Neural cell (in vitro differentiated cells): ENCODE results near the gene APP.

ENCODE experiments used
- EP300 ChIP-seq: fragments of 450-650 bp; conservative IDR thresholded peaks from 2 replicates; pipeline ENCODE4 v1.6.1; 2014; ENCODE audit warnings: antibody characterized with exemption, mild to moderate bottlenecking, moderate library complexity; ENCODE audit not compliant: poor library complexity, severe bottlenecking
- EZH2 ChIP-seq: fragments of 200-600, 300-800 bp; shearing (Covaris generic), sonication (generic); IDR thresholded peaks from 2 replicates; pipeline ENCODE4 v1.6.1; 2014; ENCODE audit warnings: antibody characterized with exemption, low read length, borderline replicate concordance, mild to moderate bottlenecking; ENCODE audit not compliant: insufficient read depth, poor library complexity, severe bottlenecking
- MXI1 ChIP-seq: fragments of 450-650 bp; conservative IDR thresholded peaks from 2 replicates; pipeline ENCODE4 v1.6.1; 2014; ENCODE audit warnings: antibody characterized with exemption, mild to moderate bottlenecking; ENCODE audit not compliant: poor library complexity, severe bottlenecking
- POLR2AphosphoS5 ChIP-seq: IDR thresholded peaks from 2 replicates; pipeline ENCODE4 v1.6.1; 2012
- RAD21 ChIP-seq: fragments of 450-650 bp; conservative IDR thresholded peaks from 2 replicates; pipeline ENCODE4 v1.6.1; 2014; ENCODE audit warnings: antibody characterized with exemption, mild to moderate bottlenecking, moderate library complexity
- SMC3 ChIP-seq: fragments of 450-650 bp; conservative IDR thresholded peaks from 2 replicates; pipeline ENCODE4 v1.6.1; 2014; ENCODE audit warnings: antibody characterized with exemption, mild to moderate bottlenecking, moderate library complexity; ENCODE audit not compliant: poor library complexity
- TAF1 ChIP-seq: IDR thresholded peaks from 2 replicates; pipeline ENCODE4 v1.6.1; 2012; ENCODE audit warnings: low read depth
- TF ChIP-seq, protein P1 (sequence below): fragments of 450-650 bp; IDR thresholded peaks from 2 replicates; pipeline ENCODE4 v1.5.1; 2014; ENCODE audit warnings: antibody characterized with exemption, mild to moderate bottlenecking, moderate library complexity; ENCODE audit not compliant: poor library complexity, severe bottlenecking
- TF ChIP-seq, protein P2 (sequence below): IDR thresholded peaks from 2 replicates; pipeline ENCODE4 v1.6.1; 2012; ENCODE audit warnings: borderline replicate concordance

DNA sequence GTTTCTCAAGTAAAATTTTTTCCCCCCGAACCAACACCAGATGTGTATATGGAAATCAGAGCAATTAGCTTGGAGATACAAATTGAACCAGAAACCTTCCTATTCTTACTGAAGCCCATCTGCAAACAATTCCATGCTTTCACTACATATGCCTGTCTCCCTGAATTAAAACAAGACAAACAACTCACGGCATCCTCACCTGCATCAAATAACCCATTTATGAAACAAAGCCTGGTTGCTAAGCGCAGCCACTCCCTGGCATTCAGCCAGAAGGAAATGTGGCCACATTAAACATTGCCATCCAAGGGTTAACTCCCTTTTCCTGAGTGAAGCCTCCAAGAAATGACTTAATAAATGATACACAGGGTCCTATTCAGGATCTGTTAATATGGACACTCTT is 55.3 kb downstream of the APP start:
- TF ChIP-seq, protein P1, sequence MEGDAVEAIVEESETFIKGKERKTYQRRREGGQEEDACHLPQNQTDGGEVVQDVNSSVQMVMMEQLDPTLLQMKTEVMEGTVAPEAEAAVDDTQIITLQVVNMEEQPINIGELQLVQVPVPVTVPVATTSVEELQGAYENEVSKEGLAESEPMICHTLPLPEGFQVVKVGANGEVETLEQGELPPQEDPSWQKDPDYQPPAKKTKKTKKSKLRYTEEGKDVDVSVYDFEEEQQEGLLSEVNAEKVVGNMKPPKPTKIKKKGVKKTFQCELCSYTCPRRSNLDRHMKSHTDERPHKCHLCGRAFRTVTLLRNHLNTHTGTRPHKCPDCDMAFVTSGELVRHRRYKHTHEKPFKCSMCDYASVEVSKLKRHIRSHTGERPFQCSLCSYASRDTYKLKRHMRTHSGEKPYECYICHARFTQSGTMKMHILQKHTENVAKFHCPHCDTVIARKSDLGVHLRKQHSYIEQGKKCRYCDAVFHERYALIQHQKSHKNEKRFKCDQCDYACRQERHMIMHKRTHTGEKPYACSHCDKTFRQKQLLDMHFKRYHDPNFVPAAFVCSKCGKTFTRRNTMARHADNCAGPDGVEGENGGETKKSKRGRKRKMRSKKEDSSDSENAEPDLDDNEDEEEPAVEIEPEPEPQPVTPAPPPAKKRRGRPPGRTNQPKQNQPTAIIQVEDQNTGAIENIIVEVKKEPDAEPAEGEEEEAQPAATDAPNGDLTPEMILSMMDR: no peak
- no peak for TF ChIP-seq EP300
- TF ChIP-seq RAD21: no peak
- TF ChIP-seq TAF1: no peak
- TF ChIP-seq POLR2AphosphoS5: no peak
- TF ChIP-seq EZH2: no peak
- TF ChIP-seq MXI1: no peak
- TF ChIP-seq, protein P2, sequence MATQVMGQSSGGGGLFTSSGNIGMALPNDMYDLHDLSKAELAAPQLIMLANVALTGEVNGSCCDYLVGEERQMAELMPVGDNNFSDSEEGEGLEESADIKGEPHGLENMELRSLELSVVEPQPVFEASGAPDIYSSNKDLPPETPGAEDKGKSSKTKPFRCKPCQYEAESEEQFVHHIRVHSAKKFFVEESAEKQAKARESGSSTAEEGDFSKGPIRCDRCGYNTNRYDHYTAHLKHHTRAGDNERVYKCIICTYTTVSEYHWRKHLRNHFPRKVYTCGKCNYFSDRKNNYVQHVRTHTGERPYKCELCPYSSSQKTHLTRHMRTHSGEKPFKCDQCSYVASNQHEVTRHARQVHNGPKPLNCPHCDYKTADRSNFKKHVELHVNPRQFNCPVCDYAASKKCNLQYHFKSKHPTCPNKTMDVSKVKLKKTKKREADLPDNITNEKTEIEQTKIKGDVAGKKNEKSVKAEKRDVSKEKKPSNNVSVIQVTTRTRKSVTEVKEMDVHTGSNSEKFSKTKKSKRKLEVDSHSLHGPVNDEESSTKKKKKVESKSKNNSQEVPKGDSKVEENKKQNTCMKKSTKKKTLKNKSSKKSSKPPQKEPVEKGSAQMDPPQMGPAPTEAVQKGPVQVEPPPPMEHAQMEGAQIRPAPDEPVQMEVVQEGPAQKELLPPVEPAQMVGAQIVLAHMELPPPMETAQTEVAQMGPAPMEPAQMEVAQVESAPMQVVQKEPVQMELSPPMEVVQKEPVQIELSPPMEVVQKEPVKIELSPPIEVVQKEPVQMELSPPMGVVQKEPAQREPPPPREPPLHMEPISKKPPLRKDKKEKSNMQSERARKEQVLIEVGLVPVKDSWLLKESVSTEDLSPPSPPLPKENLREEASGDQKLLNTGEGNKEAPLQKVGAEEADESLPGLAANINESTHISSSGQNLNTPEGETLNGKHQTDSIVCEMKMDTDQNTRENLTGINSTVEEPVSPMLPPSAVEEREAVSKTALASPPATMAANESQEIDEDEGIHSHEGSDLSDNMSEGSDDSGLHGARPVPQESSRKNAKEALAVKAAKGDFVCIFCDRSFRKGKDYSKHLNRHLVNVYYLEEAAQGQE: no peak
- TF ChIP-seq SMC3: no peak
